ENCODE data around the gene TEKT1.
"Not testable (repeated sequence)": the region's sequence is repeated elsewhere in the genome, so short reads cannot be mapped to it uniquely, and the experiment has no call there.

Gene TEKT1

DNA sequence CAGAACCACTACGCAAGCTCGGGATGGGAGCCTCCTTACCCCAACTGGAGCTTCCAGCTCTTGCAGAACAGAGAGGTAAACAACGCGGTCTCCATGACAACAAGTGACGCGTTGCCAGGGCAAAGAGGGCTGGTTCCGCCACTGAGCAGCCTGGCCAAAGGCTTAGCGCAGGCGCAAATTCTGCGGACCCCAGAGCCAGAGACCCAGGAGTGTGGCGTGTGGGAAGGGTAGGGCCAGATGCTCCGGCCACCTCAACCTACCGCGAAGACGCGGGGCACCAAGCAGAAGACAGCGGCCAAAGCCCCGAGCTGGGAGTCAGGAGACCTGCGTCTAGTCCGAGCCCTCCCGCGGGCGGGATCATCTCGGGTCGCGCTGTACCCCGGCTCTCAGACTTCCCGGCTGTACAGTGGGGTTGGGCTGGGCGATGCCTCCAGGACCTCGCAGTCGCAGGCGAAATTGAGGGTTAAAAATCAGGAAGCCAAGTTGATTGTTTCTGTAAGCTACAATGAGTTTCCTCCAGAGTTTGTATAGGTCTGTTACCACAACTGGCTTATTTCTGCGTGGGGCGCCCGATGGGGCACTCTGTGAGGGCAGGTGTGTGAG lies at the start of gene TEKT1:
Gene TEKT1 (minus strand): TSS at position 69 of the 603 bp plus-strand sequence. CDS start 1,353 bp downstream, outside the sequence.
- peak in 51 of 56 donors; percentile 2 to 79 (median 47) for DNase-seq

DNA sequence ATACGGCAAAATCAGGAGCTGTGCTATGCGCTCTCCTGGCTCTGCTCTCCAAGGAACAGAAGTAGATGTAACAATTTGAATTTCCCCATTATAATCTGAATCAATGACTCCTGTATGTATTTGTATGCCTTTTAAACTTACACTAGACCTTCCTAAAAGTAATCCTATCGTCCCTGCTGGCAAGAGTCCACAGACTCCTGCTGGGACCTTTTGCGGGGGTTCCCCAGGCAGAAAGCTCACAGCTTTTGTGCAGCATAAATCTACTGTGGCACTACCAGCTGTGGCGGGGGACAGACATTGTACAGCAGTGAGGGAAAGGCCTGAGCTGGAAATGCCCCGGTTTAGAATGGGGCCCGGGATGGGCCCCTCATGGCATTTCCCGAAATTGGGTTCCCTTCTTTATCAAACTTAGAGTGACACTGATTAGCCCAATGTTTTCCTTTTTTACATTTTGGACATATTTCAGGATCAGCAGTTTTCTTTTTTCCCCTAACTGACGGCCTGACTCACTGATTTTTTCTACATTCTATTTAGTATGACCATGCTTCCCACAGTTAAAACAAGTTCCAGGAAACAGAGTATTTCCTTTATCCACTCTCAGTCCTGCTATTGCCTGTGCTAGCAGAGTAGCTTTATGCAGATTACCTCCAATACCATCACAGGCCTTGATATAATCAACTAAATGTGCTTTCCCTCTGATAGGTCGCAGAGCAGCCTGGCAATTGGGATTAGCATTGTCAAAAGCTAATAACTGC lies 47.9 kb upstream of the TEKT1 start:
- not testable (repeated sequence) for DNase-seq

DNA sequence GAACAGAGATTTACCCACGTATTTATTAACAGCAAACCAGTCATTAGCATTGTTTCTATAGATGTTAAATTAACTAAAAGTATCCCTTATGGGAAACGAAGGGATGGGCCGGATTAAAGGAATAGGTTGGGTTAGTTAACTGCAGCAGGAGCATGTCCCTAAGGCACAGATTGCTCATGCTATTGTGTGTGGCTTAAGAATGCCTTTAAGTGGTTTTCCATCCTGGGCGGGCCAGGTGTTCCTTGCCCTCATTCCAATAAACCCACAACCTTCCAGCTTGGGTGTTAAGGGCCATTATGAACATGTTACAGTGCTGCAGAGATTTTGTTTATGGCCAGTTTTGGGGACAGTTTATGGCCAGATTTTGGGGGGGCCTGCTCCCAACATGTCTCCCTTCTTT lies 43.7 kb upstream of the TEKT1 start:
- not testable (repeated sequence) for DNase-seq

DNA sequence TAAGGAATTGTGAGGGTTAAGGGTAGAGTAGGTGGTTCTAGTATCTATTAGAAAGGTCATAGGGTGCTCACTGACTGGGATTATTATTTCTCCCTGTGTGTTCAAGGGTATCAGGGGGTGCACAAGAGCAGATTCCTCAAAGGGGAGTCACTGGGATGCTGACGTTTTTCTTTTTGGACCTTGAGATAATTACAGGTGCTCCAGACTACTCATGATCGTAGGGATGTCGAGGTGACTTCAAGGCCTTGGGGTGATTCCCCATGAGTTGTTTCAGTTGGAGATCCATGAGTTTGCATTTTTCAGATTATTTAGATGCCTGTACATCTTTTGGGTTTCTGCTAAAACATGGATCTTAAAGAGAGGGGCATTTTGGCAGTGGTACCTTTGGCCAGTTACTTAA lies 41.4 kb upstream of the TEKT1 start:
- DNase-seq, result no peak

- DNase-seq, result no peak
Observed at GRCh38 chr17:6870841-6871240, 39.3 kb upstream of the TEKT1 start.

GRCh38 chr17:6868582-6868981 lies 37.1 kb upstream of the TEKT1 start:
- no peak for DNase-seq

GRCh38 chr17:6867849-6868248 lies 36.3 kb upstream of the TEKT1 start:
- DNase-seq, result no peak

GRCh38 chr17:6862825-6863224 lies 31.3 kb upstream of the TEKT1 start:
- peak in 2 of 56 donors; percentile 4 to 16 for DNase-seq

DNA sequence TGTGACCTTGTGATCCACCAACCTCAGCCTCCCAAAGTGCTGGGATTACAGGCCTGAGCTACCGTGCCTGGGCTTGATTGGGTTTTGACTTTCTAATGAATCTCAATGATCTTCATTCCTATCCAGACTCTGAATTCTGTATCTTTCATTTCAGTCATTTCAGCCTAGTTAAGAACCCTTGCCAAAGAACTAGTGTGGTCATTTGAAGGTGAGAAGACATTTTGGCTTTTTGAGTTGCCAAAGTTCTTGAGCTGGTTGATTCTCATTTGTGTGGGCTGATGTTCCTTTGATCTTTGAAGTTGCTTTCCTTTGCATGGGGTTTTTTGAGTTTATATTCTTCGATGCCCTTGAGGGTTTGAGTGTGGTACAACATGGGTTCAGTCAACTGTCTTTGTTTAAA lies 30.6 kb upstream of the TEKT1 start:
- no peak for DNase-seq

DNA sequence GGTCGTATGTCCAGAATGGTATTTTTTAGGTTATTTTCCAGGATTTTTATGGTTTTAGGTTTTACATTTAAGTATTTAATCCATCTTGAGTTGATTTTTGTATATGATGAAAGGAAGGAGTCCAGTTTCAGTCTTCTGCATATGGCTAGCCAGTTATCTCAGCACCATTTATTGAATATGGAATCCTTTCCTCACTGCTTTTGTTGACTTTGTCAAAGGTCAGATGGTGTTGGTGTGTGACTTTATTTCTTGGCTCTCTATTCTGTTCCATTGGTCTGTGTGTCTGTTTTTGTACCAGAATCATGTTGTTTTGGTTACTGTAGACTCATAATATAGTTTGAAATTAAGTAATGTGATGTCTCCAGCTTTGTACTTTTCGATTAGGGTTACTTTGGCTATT lies 26.4 kb upstream of the TEKT1 start:
- DNase-seq, result no peak

- DNase-seq, result no peak
Observed at GRCh38 chr17:6857336-6857735, 25.8 kb upstream of the TEKT1 start.

GRCh38 chr17:6856051-6856450 lies 24.5 kb upstream of the TEKT1 start:
- no peak for DNase-seq

GRCh38 chr17:6853764-6854442 lies 22.4 kb upstream of the TEKT1 start:
- peak in 4 of 56 donors; percentile 4 to 37 (median 14) for DNase-seq

- DNase-seq, result not testable (repeated sequence)
Observed at GRCh38 chr17:6848545-6849179, 17.1 kb upstream of the TEKT1 start.

- DNase-seq, result not testable (repeated sequence)
Observed at GRCh38 chr17:6846138-6846537, 14.6 kb upstream of the TEKT1 start.

GRCh38 chr17:6844406-6844805 lies 12.9 kb upstream of the TEKT1 start:
- DNase-seq, result not testable (repeated sequence)

DNA sequence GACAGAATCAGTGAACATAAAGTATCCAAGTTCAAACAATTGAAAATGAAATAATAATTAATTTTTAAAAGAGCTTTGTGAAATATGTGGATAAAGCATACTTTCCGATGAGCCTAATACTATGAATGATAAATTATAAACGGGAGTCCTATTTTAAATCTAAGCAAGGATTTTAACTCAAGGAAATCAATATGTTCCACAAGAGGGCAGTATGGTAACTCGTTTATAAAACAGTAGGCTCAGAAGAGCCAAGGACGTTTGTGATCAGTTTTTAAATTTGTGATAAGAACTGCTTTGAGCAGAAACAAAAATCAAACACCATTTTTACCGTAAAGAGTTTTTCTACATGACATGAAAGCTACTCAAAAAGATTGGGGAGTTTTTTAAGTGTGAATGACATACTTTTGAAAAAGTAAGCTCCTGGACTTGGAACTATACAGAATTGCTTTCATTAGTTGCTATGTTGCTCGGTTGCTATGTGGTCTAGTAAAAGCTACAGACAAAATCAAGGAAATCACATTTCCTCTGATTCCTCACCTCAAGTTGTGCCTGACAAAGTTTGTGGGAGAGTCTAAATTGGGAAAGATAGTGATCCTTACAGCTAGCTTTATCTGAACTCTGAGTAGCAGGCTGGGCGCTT lies 11.8 kb upstream of the TEKT1 start:
- peak in 1 of 56 donors; percentile 67 for DNase-seq

DNA sequence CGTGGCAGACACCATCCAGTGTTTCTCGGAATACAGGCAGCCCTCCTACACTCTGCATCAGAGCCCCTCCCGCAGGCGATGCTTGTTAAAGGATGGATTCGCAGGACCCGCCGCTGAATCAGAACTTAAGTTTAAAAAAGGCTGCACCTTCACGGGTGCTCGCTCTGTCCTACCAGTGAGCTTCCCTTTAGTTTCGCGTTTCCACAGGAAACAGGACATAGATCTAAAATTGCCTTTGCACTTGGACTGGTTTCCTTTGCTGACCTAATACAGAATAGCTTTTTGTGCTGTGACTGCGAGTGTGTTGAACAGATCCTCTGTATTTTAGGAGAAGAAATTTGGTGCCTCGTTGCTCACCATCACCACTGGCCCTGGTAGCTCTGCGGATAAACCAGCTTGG lies 10.2 kb upstream of the TEKT1 start:
- DNase-seq, result not testable (repeated sequence)

GRCh38 chr17:6830383-6830986 lies 1.0 kb downstream of the TEKT1 start:
- DNase-seq, result no peak

GRCh38 chr17:6823011-6823442 lies 8.5 kb downstream of the TEKT1 start:
- DNase-seq, result no peak

GRCh38 chr17:6818938-6819337 lies 12.6 kb downstream of the TEKT1 start:
- no peak for DNase-seq
